Right cardiac atrium (tissue), 5 donors: ENCODE data around the gene PAX1. TPM values are rescaled to one million over a fixed set of nuclear protein-coding genes. Genes with fewer than 3 reads are reported as not detected.

Experiments used
- ATAC-seq, 2 donors: fragments of 200-7000 bp; cut with Tn5 transposase; one replicate each; pipeline versions ENCODE4 v1.8.0 to v1.9.1; 2020; ENCODE audit warnings: moderate library complexity in 2 of 2, mild to moderate bottlenecking in 1 of 2
- DNase-seq, 3 donors: peaks; one replicate each; pipeline ENCODE4 v3.0.0-alpha.2; 2020
- H3K27ac ChIP-seq: one replicate; pipeline ENCODE4 v1.5.1; 2013; ENCODE audit warnings: mild to moderate bottlenecking, low read length, control low read depth, moderate library complexity
- H3K27me3 ChIP-seq: one replicate; pipeline ENCODE4 v1.6.1; 2013; ENCODE audit not compliant: control insufficient read depth, insufficient read depth
- H3K4me1 ChIP-seq: one replicate; pipeline ENCODE4 v1.6.1; 2013; ENCODE audit warnings: low read length; ENCODE audit not compliant: control insufficient read depth, insufficient read depth
- H3K4me3 ChIP-seq: one replicate; pipeline ENCODE4 v1.5.1; 2013; ENCODE audit warnings: low read length, control low read depth
- H3K9me3 ChIP-seq: one replicate; pipeline ENCODE4 v1.6.1; 2013; ENCODE audit warnings: low read length; ENCODE audit not compliant: control insufficient read depth
- WGBS: extraction: QIAGEN DNeasy Blood & Tissue Kit; methylation state at CpG from one replicate; pipeline ENCODE4 v1.1.7; 2013; 5-methylcytosine and 5-hydroxymethylcytosine counted together
- intact Hi-C, 4 donors: fragments of 100-400 bp; cut with DNase I; formaldehyde crosslinking; loops; one replicate each; pipeline versions ENCODE4 v1.11.0 to v1.14.0; 2022 to 2023
- polyA plus RNA-seq: library from polyadenylated mRNA; stranded (reverse); fragments of 200-250 nt; gene quantifications from one replicate; pipeline ENCODE4 v1.2.3, GENCODE V29; 2013
- total RNA-seq, 4 donors: library from RNA; stranded (reverse); fragmentation: NEBNext Ultra II Directional; extraction: Animal tissue kit (Norgen Biotek cat#: 25700); gene quantifications; one replicate each; pipeline ENCODE4 v1.2.1, GENCODE V29; 2021
- donor health status: healthy with polysubstance abuse.
- donor health status: DM: no; HTN: yes; CAD: no.
- donor health status: DM: no; HTN: no; CAD: no.
- donor health status: DM: no; HTN: yes; CAD: no; lungs with severe emphysema.
- donor health status: DM: yes; HTN: yes; CAD: no.

PAX1 gene
- total and polyA plus RNA-seq, 5 donors: not detected

DNA sequence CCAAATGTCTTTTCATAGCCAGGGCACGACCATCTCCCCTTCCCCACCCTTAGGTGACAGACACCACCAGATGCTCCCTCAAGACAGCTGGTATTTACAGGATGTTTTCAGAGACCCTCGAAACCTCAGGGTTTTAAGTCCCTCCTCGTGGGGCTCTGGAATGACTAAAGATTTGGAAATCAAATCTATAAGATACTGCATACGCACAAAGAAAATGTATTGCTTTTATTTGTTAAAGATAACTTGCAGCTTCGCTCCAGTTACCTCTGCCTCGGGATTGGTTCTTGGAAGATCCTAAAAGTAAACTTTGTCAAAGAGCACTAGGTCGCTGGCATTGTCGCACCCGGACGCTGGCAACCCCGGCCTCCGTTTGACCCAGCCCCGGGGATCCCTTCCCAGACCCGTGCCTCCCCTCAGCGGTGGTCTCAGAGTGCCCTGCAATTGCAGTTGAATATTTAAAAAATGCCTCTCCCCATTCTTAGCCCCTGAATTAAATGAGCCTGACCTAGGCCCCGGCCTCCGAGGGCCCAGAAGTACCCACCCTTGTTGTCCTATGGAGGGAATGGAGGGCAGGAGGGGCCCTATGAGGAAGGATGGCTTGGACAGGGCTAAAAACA is 7.1 kb downstream of the PAX1 start:
- no peak for ATAC-seq
- Histone ChIP-seq H3K9me3 (no peaks in the 10 kb centered on the region), H3K27ac (no peak overlapping the region), H3K27me3 (peaks cover 4% of the 10 kb centered on the region), H3K4me3 (no peak overlapping the region), H3K4me1 (no peaks in the 10 kb centered on the region)
- 3% methylated on average over 17 of the region's 17 CpGs for WGBS
- DNase-seq: no peak
- intact Hi-C loops: no loop called here

DNA sequence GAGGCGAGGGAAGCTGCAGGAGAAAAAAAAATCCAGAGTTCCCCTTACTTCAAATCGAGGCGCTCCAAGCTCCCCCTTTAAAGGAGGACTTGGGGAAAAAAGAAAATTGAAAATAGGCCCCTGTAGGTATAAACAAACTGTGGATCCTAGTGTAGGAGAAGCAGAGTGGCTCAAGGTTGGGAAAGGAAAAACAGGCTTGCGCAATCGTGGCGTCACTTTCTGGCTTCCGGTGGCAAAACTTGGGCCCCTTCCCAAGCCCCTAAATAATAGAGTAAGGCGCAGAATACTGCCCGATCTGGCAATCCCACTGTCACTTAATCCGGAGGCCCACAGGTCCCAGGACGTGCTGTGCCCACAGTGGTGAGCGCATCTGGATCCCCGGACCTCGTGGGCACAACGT is 8.0 kb downstream of the PAX1 start:
- peaks cover 7% of the 10 kb centered on the region for H3K27me3 ChIP-seq
- ATAC-seq (no peak), DNase-seq (no peak)
- no peak overlapping the region for H3K4me3 ChIP-seq
- no peak overlapping the region for H3K27ac ChIP-seq
- intact Hi-C loops: no loop called here
- 3% methylated on average over 15 of the region's 15 CpGs for WGBS
- H3K4me1 ChIP-seq: no peaks in the 10 kb centered on the region
- H3K9me3 ChIP-seq: no peaks in the 10 kb centered on the region

DNA sequence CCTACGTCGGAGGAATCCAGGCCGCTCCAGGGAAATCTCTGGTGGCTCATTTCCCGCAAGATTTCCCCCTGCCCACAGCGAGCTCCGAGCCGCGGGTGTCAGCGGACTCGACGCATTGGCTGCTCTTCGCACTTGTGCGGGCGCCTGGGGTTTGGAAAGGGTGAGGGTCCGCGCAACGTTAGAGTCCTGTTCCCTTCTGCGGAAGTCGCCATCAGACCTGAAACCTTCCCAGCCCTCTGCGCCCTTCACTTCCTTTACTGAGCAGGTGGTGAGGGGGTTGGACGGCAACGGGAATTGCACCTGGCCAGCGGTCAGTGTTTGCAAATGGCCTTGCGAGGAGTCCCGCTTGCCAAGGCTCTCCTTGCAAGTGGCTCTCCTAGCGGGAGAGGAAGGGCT is 8.4 kb downstream of the PAX1 start:
- DNase-seq: no peak
- Histone ChIP-seq H3K27me3 (peaks cover 7% of the 10 kb centered on the region), H3K9me3 (no peaks in the 10 kb centered on the region), H3K4me1 (no peaks in the 10 kb centered on the region), H3K4me3 (no peak overlapping the region), H3K27ac (no peak overlapping the region)
- no peak for ATAC-seq
- 2% methylated on average over 26 of the region's 26 CpGs for WGBS
- intact Hi-C loops: no loop called here

DNA sequence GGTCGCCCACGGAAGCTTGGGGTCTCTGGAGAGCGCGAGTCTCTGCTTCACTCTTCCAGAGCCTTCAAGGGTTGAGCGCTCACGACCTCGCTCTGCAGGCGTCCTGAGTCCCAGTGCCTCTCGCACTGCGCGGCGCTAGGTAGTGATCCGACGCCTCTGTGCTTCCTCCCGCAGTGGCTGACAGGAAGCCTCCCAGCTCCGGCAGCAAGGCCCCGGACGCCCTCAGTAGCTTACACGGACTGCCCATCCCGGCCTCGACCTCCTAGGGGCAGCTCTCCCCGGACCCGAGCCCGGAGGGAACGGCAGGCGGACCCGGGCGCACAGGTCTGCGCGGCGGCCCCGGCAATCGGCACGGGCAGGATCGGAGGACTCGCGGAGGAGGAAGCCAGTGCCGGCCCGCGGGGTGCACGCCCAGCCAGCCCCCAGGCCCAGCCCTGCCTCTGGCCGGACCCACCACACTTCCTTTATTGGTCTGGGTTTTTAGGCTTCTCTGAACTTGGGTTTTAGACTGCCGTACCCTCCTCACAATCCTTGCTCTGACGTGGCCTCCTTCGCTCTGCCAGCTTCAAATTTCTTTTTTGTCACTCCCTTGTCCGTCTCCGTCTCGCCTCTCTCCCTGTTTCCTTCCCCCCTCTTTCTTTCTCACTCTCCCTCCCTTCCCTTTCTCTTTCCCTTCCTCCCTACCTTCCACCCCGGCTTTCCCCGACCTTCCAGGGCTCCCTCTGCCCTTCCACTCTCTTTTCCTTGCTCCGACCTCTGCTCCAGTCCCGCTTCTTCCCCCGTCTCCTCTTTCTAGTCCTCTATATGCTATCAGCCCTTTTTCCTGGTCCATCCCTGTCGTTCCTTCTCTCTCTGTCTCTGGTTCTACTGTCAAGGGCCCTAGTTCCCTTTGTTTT is 9.1 kb downstream of the PAX1 start:
- H3K4me1 ChIP-seq: no peaks in the 10 kb centered on the region
- no peak overlapping the region for H3K4me3 ChIP-seq
- WGBS: 2% methylated on average over 54 of the region's 54 CpGs
- H3K9me3 ChIP-seq: no peaks in the 10 kb centered on the region
- H3K27me3 ChIP-seq: peaks cover 7% of the 10 kb centered on the region
- DNase-seq (no peak), ATAC-seq (peak in 1 of 2 donors; percentile 36)
- no peak overlapping the region for H3K27ac ChIP-seq
- intact Hi-C loops: loop anchor here in 1 of 4 donors (5.0 kb wide), 1 partner anchor 533 kb away; no protein-coding TSS in a partner anchor

DNA sequence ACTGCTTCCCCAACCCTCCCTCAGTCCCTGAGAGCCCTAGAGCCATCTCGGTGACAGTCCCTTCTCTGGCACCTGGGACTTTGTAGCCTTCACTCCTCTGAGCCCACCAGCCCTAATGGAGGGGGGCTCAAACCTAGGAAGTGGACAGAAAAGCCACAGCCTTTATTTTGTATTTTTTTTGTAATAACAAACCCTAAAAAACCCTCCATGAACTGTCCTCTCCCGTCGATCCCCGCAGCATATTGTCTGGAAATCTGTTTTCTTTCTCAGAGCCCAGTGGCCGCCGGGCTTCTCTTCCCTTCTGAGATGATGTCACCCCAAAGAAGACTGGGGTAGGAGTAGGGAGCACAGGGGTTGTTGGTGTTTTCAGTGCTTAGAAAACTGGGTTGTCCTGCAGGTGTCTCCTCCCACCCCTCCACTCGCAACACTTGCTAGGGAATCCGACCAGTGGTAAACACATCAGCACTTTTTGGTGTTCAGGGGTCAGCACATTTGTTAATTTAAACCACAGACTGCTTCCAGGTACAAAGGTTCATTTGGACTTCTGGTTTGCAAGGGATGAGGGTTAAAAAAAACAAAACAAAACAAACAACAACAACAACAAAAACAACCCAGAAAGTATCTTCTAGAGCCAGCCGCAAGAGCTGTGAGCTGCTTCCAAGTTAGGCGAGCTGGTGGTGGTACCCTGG is 9.9 kb downstream of the PAX1 start:
- intact Hi-C loops: loop anchor here in 1 of 4 donors (5.0 kb wide), 1 partner anchor 532 kb away; no protein-coding TSS in a partner anchor
- ATAC-seq (no peak), DNase-seq (no peak)
- Histone ChIP-seq H3K4me1 (no peaks in the 10 kb centered on the region), H3K27ac (no peak overlapping the region), H3K4me3 (no peak overlapping the region), H3K9me3 (no peaks in the 10 kb centered on the region), H3K27me3 (peaks cover 7% of the 10 kb centered on the region)
- 3% methylated on average over 10 of the region's 10 CpGs for WGBS

DNA sequence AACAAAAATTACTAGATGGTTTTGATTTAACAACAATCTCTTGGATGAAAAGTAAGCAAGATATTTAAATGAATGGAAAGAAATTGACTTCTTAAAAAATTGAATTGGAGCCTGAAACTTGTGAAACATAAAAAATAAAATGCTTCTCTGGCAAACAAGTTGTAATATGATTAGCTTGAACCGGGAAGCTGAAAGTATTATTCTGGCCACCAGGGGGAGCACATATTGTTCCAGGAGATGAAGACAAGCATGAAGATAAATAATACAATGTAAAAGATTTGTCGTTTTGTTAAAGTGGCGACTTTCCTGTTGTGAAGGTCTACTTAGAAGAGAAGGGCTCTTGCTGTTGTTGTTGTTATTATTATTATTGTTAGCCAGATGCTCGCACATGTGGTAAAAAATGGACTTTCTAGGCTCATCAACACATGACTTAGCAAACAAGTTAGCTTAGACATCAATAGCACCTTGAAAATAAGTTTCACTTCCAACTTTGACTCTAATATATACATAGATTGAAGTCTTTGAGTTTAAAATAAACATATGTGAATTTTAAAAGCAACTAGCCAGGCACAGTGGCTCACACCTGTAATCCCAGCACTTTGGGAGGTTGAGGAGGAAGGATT is 14.2 kb downstream of the PAX1 start:
- no peak overlapping the region for H3K27ac ChIP-seq
- H3K27me3 ChIP-seq: peaks cover 3% of the 10 kb centered on the region
- H3K4me1 ChIP-seq: no peaks in the 10 kb centered on the region
- DNase-seq (no peak), ATAC-seq (no peak)
- intact Hi-C loops: loop anchor here in 1 of 4 donors (5.0 kb wide), 1 partner anchor 528 kb away; no protein-coding TSS in a partner anchor
- 9% methylated on average over 4 of the region's 4 CpGs for WGBS
- H3K9me3 ChIP-seq: no peaks in the 10 kb centered on the region
- H3K4me3 ChIP-seq: no peak overlapping the region

DNA sequence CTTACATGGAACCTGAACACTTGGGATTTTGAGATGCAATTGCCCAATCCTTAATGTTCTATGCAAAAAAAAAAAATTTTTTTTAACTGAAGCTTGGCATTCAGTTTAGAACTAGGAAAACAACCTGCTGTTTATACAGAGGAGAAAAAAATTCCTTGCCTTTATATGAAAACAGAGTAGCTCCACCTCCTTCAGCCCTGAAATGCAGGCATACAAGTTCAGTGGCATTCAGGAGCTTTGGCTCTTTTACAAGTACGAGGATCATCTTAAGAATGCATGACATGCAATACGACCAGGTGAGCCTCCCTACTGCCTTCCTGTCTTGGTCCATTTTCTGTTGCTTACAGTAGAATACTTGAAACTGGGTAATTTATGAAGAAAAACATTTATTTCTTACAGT is 20.4 kb downstream of the PAX1 start:
- 60% methylated on average over 2 of the region's 2 CpGs for WGBS
- H3K9me3 ChIP-seq: no peaks in the 10 kb centered on the region
- H3K27me3 ChIP-seq: no peaks in the 10 kb centered on the region
- ATAC-seq: no peak
- no peak for DNase-seq
- no peak overlapping the region for H3K4me3 ChIP-seq
- intact Hi-C loops: no loop called here
- no peaks in the 10 kb centered on the region for H3K4me1 ChIP-seq
- no peak overlapping the region for H3K27ac ChIP-seq

DNA sequence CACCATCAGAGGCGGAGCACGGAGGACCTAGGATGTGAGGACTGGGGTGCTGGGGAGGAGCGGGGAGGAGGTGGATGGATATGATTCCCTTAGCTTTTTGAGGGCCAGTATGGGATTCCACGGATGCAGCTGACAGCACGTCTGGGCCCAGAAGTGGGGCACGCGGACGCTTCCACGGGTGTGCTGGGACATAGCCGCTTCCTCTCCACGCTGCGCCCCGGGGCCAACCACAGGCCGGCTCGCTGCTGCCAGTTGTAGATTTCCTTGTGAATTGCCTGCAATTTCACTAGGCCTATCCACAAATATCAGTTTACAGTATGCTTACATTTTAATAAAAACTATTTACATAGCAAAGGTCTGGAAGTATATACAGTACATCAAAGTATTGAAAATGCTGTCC is 23.9 kb downstream of the PAX1 start:
- intact Hi-C loops: no loop called here
- ATAC-seq (no peak), DNase-seq (peak in 1 of 3 donors; percentile 42)
- H3K4me3 ChIP-seq: no peak overlapping the region
- no peaks in the 10 kb centered on the region for H3K9me3 ChIP-seq
- no peak overlapping the region for H3K27ac ChIP-seq
- 92% methylated on average over 15 of the region's 15 CpGs for WGBS
- no peaks in the 10 kb centered on the region for H3K27me3 ChIP-seq
- no peaks in the 10 kb centered on the region for H3K4me1 ChIP-seq

DNA sequence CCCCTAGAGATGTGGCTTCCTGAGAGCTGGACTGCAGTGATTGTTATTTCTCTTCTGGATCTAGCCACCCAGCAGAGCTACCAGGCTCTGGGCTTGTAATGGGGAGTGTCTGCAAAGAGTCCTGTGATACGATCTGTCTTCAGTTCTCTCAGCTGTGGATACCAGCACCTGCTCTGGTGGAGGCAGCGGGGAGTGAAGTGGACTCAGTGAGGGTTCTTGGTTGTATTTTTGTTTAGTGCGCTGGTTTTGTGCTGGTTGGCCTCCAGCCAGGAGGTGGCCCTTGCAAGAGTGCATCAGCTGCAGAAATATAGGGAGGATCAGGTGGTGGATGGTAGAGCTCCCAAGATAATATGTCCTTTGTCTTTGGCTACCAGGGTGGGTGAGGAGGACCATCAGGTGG is 33.7 kb downstream of the PAX1 start:
- 79% methylated on average over 3 of the region's 3 CpGs for WGBS
- DNase-seq: no peak
- Histone ChIP-seq H3K4me1 (no peaks in the 10 kb centered on the region), H3K4me3 (no peak overlapping the region), H3K27me3 (no peaks in the 10 kb centered on the region), H3K9me3 (no peaks in the 10 kb centered on the region), H3K27ac (no peak overlapping the region)
- no peak for ATAC-seq
- intact Hi-C loops: no loop called here

DNA sequence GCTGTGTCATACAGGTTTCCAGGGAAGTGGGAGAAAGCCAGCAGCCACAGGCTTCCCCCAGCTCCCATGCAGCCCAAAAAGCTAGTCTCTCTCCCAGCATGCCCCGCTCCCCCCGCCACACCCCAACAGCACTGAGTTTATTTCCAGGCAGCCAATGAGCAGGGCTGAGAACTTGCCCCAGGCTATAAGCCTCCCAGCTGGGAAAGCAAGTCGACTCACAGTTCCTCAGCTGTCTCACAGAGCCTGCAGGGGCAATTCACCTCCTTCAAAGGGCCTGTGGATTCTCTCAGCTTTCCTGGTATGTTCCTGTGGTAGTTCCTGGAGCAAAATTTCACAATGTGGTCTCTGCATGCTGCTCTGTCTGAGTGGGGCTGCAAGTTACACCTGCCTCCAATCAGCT is 34.2 kb downstream of the PAX1 start:
- H3K4me3 ChIP-seq: no peak overlapping the region
- DNase-seq (no peak), ATAC-seq (no peak)
- 71% methylated on average over 3 of the region's 3 CpGs for WGBS
- H3K27ac ChIP-seq: no peak overlapping the region
- no peaks in the 10 kb centered on the region for H3K4me1 ChIP-seq
- intact Hi-C loops: no loop called here
- H3K27me3 ChIP-seq: no peaks in the 10 kb centered on the region
- no peaks in the 10 kb centered on the region for H3K9me3 ChIP-seq

DNA sequence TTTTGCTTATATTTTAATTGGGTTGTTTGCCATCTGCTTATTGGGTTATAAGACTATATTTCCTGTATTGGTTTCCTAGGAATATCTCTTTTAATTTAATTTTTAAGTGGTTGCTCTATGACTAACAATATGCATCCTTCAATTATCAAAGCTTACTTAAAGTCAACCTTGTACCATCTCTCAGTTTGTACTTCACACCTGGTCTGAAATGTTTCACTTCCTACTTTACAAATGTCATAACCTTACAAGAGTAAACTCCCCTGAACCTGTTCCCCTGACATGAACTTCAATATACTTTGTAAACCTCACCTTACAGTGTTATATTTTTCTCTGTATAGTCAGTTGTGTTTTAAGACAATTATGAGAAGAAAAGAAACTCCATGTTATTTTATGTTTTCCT is 35.8 kb downstream of the PAX1 start:
- Histone ChIP-seq H3K4me1 (no peaks in the 10 kb centered on the region), H3K27me3 (no peaks in the 10 kb centered on the region), H3K27ac (no peak overlapping the region), H3K9me3 (no peaks in the 10 kb centered on the region), H3K4me3 (no peak overlapping the region)
- no peak for DNase-seq
- intact Hi-C loops: no loop called here
- no peak for ATAC-seq
